NCI-H2227 (cell line): ENCODE results near the gene PYHIN1.

Experiments
- DNase-seq: peaks from one replicate; lab custom pipeline; 2025; ENCODE audit not compliant: unreplicated experiment; lab: John Stamatoyannopoulos, UW

Gene PYHIN1

GRCh38 chr1:158931055-158931737, at the start of gene PYHIN1:
Gene PYHIN1, plus strand, starts transcription at chr1:158931552. Its CDS starts 5,359 bp downstream, at chr1:158936911.
- no peak for DNase-seq

- DNase-seq: no peak
Observed at GRCh38 chr1:158893654-158894053, 37.7 kb upstream of the PYHIN1 start.

GRCh38 chr1:158898722-158899121, 32.6 kb upstream of the PYHIN1 start:
- DNase-seq: no peak

- no peak for DNase-seq
Observed at GRCh38 chr1:158901623-158902022, 29.7 kb upstream of the PYHIN1 start.

- no peak for DNase-seq
Observed at GRCh38 chr1:158916085-158916484, 15.3 kb upstream of the PYHIN1 start.

GRCh38 chr1:158924677-158925076, 6.7 kb upstream of the PYHIN1 start:
- no peak for DNase-seq

- DNase-seq: no peak
Observed at GRCh38 chr1:158930504-158930903, 848 bp upstream of the PYHIN1 start.

GRCh38 chr1:158932171-158932570, 819 bp downstream of the PYHIN1 start:
- no peak for DNase-seq

GRCh38 chr1:158933621-158934020, 2.3 kb downstream of the PYHIN1 start:
- DNase-seq: no peak

GRCh38 chr1:158939180-158939579, 7.8 kb downstream of the PYHIN1 start:
- DNase-seq: no peak

GRCh38 chr1:158941317-158941716, 10.0 kb downstream of the PYHIN1 start:
- no peak for DNase-seq

GRCh38 chr1:158942490-158942889, 11.1 kb downstream of the PYHIN1 start:
- DNase-seq: no peak

- DNase-seq: no peak
Observed at GRCh38 chr1:158943059-158943458, 11.7 kb downstream of the PYHIN1 start.

GRCh38 chr1:158945061-158945460, 13.7 kb downstream of the PYHIN1 start:
- no peak for DNase-seq

GRCh38 chr1:158946785-158947184, 15.4 kb downstream of the PYHIN1 start:
- DNase-seq: no peak

GRCh38 chr1:158951956-158952355, 20.6 kb downstream of the PYHIN1 start:
- peak; percentile 3 for DNase-seq

GRCh38 chr1:158952416-158952815, 21.1 kb downstream of the PYHIN1 start:
- DNase-seq: no peak

- DNase-seq: no peak
Observed at GRCh38 chr1:158961178-158961577, 29.8 kb downstream of the PYHIN1 start.

GRCh38 chr1:158962983-158963382, 31.6 kb downstream of the PYHIN1 start:
- no peak for DNase-seq

- no peak for DNase-seq
Observed at GRCh38 chr1:158969166-158969565, 37.8 kb downstream of the PYHIN1 start.

- DNase-seq: no peak
Observed at GRCh38 chr1:158969855-158970254, 38.5 kb downstream of the PYHIN1 start.

GRCh38 chr1:158972841-158973240, 41.5 kb downstream of the PYHIN1 start:
- no peak for DNase-seq

GRCh38 chr1:158976219-158976618, 44.9 kb downstream of the PYHIN1 start:
- DNase-seq: no peak
